HG02981 (cell line): ENCODE measurements around the gene UNCX.
"Not testable (repeated sequence)": the region's sequence is repeated elsewhere in the genome, so short reads cannot be mapped to it uniquely, and the experiment has no call there.

ENCODE experiments used
- ATAC-seq: cut with Tn5 transposase; IDR thresholded peaks from one replicate; pipeline ENCODE4 v1.9.1; 2021; ENCODE audit warnings: mild to moderate bottlenecking, moderate library complexity; ENCODE audit not compliant: unreplicated experiment

Gene UNCX

DNA sequence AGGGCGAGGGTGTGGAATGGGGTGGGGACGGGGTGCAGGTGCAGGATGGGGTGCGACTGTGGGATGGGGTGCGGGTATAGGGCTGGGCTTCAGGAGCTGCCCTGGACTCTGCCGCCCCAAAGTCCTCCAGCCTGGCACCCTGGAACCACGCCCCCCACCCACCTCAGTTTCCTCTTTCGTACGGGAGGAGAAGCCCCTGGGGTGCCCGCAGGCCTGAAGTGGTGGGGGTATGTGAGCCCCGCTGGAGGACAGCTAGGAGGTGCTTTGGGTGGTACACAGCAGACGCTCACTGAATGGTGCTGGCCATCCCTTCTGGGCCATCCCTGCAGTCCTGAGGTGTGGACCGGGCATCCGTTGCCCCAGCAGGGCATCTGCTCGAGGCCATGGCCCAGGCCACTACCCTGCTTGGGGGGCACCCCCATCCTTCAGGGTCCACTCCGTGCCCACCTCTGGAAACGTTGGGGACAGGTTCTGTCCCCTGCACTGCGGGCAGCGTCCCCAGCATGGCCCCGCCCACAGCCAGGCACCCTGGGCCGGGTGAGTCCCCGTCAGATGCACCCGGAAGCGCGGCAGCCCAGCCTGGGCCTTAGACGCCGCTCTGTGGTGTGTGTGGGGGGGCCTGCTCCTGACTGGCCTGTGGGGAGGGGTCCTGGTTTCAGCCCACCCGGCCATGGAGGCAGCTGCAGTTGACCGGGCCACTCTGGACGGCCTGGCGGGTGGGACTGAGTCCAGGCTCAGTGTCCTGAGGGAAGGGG, 41.6 kb downstream of the UNCX start:
- no peak for ATAC-seq

- ATAC-seq = no peak
These were observed 42.3 kb downstream of the UNCX start for GRCh38 chr7:1274876-1275375.

DNA sequence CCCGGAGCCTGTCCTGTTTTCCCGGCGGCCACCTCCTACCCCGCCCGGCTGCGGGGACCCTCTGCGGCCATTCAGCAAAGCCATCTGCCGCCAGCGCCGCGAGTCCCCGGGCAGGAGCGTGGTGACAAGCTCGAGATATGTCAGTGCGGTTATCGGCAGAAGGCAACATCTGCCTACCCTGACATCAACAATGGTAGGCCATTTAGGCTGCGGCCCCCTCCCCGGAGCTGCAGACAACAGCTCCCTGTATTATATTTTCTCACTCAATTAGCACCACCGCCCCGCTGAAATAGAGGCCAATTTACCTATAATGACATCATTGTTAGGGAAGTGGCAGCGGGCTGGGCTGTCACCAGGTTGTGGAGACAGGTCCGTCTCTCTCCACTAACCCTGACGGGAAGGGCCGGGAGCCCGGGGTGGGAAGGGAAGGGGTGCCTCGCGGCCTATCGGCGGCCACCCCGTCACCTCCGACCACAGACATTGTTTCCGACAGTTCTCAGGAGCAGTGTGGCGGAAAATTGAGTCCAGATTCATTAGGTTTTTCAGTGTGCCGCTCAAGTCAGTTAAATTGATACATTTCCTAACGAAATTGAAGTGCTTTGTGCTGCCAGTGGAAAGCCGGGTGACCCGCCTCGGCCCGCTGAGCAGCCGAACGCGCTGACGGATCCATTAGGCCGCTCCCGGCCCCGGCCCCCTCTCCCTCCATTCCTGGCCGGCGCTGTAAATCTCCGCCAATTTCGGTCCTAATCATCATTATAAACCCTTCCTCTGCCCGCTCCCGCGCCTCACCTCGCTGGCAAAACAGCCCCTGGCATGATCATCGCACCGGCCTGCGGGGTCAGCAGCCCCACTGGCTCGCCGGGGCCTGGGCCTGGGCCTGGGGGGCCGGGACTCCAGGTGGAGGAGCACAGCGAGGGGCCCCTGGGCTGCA, 43.0 kb downstream of the UNCX start:
- no peak for ATAC-seq

GRCh38 chr7:1276626-1277175, 44.0 kb downstream of the UNCX start:
- ATAC-seq = no peak

DNA sequence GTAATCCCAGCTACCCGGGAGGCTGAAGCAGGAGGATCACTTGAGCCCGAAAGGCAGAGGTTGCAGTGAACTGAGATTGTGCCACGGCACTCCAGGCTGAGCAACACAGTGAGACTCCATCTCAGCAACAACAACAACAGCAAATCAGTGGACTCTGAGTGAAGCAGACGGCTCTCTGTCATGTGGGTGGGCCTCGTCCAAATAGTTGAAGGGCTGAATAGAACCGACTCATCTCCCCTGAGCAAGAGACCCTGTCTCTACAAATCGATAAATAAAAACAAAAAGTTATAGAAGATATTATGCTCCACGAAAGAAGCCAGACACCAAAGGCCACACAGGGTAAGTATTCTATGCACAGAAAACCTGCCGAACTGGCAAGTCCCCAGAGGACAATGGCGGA, 45.9 kb downstream of the UNCX start:
- no peak for ATAC-seq

DNA sequence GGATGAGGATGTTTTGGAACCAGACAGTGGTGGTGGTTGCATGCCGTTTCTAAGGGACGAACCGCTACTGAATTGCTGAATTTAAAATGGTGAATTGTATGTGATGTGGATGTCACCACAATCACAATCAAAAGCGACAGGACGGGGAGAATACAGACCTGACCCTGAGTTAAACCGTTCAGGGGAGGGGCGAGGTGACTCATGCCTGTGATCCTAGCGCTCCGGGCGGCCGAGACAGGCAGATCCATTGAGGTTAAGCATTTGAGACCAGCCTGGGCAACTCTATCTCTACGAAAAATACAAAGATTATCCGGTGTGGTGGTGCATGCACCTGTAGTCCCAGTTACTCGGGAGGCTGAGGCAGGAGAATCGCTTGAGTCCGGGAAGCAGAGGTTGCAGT, 46.4 kb downstream of the UNCX start:
- no peak for ATAC-seq

DNA sequence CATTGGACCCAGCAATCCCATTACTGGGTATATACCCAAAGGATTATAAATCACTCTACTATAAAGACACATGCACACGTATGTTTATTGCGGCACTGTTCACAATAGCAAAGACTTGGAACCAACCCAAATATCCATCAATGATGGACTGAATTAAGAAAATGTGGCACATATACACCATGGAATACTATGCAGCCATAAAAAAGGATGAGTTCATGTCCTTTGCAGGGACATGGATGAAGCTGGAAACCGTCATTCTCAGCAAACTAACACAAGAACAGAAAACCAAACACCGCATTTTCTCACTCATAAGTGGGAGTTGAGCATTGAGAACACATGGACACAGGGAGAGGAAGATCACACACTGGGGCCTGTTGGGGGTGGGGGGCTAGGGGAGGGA, 47.2 kb downstream of the UNCX start:
- not testable (repeated sequence) for ATAC-seq

DNA sequence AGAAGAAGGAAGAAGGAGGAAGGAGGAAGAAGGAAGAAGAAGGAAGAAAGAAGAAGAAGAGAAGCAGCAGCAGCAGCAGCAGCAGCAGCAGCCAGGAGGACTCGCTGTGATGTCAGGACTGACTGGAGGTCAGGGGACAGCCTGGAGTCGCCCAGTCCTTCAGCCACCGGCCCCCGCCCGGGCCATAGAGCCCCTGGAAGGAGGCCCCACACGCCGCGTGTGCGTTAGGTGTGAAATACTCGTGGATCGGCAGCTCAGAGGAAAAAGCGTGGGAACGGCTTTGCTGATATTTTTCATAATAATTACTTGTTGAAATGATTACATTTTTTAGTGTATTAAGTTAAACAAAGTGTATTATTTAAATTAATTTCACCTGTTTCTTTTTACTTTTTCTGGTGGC, 48.4 kb downstream of the UNCX start:
- no peak for ATAC-seq

DNA sequence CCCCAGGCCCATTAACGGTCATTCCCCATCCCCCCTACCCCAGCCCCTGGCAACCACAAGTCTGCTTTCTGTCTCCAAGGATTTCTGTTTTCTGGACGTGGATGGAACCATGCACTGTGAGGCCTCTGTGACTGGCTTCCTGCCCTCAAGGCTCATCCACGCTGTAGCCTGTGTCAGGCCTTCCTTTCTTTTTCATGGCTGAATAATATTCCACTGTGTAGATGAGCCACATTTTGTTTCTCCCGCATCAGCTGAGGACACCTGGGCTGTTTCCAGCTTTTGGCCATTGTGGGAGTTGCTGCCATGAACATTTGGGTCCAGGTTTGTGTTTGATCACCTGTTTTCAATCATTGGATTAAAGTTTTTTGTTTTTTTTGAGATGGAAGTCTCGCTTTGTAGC, 50.0 kb downstream of the UNCX start:
- ATAC-seq = no peak

DNA sequence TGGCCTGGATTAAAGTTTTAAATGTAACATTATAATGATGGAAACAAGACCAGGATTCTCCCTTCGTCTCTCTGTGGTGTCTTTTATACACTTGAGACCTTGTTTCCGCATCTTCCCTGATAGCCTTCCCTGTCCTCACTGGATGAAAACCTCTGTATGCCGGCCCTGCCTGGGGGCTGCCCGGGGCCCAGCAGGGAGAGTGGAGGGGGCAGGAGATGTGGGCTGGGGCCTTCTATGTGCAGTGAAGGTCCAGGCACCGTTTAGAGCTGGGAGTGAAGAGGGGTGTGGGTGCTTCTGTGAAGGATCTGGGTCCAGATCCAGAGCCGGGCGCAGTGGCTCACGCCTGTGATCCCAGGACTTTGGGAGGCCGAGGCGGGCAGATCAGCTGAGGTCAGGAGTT, 50.7 kb downstream of the UNCX start:
- ATAC-seq = no peak

- ATAC-seq = no peak
These were observed 51.5 kb downstream of the UNCX start for GRCh38 chr7:1283941-1284742.

- ATAC-seq = no peak
These were observed 52.2 kb downstream of the UNCX start for GRCh38 chr7:1284743-1285458.

- ATAC-seq = no peak
These were observed 53.1 kb downstream of the UNCX start for GRCh38 chr7:1285556-1286301.
